ENCODE data around the gene RAC3.

DNA sequence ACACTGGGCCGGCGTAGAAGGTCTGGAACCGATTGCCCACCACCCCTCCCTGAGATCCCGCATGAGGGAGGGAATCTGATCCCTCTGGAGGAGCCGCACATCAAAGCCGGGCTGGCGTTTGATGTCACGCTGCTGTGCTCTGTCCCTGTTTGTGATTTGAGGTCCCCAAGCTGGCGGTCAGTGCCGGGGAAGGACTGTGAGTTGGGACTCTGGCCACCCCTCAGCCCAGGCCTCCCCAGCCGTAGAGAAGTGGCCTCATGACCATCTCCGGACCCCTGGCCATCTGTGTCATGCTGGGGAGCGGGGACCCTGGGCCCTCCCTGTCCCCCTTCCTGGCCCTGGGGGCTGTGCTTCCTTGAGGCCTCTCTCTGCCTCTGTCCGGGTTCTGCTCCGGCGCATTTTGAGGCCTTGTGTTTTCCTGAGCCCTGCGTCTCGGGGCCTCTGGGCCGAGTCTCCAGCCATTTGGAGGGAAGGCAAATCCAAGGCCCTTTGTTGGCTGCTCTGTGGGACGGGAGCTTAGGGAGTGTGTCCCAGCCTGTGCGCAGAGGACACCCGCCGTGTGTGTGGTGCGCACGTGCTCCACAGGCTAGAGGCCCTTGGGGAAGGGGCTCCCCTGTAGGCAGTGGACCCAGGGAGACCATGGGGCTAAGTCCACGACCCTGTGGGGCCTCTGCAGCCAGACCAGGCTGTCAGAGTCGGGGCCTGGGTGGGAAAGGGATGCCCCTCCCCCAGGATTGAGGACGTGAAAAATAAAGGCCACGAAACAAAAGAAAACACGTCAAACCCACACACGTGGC, 39.0 kb upstream of the RAC3 start:
- TF ChIP-seq CTCF (IDR thresholded peaks at IDR 0.05) (no peak), POLR2AphosphoS5 (IDR thresholded peaks at IDR 0.05) (no peak)

Data from esophagus muscularis mucosa (tissue), 3 donors.